Embryonic facial prominence (tissue), 1 donor: Measurements from ENCODE around the gene LIPC.

Experiments used
- DNase-seq: peaks from one replicate; pipeline ENCODE4 v3.0.0-alpha.2; 2016; ENCODE audit errors: extremely low spot score

The LIPC gene

GRCh38 chr15:58436552-58436951 is 4.8 kb downstream of the LIPC start:
- no peak for DNase-seq

DNA sequence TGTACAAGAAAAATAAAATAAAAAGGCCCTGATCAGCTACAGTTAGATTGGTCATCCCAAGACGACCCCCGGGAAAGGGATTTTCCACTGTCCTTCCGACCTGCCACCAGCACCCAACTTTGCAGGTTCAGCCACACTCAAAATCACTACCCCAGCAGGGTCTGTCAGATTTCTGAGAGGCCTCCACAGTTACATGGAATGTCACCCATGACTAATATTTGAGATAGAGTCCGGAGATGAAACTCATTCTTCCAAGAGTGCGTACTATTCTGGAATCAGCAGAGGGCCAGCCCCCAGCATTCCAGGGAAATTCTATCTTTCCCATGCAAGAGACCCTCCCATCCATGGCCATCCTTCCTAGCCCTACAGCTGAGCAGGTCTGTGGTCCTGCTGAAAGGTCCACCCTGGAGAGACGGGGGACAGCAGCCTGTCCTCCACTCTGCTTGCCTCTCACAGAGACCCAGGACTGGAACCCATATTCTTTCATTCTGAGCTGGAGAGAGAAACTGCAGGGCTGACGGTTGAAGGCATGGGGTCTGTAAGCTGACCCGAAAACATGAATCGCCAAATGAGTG is 5.8 kb downstream of the LIPC start:
- DNase-seq = no peak

DNA sequence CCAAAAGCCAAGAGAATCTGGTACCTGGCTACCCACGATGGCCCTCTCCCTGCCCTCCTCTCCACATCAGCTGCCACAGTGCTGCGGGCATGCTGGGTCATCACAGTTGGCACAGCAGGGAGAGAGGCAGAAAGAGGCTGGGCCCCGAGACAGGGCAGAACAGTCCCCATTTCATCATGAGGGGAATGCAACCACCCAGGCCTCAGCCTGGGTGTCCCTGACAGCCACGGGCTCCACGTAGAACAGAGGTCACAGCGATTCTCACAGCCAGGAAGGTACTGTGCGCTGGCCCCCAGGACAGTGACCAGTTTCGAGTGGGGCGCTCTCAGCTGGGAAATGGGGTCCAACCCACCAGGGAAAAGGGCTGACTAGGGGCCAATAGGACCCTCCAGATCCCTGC is 6.3 kb downstream of the LIPC start:
- DNase-seq = no peak

- no peak for DNase-seq
Measured at GRCh38 chr15:58438956-58439355, 7.2 kb downstream of the LIPC start.

DNA sequence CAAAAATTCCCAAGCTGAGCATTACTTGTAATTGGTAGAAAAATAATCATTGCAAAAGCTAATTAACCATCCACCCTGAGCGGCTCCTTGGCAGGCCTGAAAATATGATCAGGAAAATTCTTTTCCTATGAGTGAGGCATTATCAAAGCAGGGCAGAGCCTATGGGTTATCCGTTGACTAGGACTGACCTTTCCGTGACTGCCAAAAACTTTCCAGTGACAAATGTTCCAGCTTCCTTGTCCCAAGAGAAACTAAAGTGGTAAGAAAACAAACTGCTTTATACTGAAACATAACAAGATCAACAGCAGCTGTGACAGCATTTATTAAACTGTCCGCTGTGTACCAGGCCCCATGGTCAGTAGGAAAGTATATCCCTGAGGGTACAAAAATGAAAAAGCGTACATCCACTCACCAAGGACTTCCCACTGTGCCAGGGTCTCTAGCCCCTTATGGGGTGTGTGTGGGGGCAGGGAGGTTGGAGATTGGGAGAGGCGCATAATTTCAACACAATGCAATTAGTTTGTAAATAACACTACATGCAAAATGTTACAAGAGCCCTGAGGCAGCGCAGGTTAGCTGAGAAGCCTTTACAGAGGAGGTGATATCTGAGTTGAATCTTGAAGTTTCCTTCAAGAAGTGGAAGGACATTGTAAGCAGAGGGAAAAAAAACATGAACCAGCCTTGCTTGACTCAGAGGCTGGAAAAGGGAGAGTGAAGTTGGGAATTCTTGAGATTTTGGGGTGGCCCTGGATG is 8.5 kb downstream of the LIPC start:
- DNase-seq = no peak

- no peak for DNase-seq
Measured at GRCh38 chr15:58440922-58441321, 9.1 kb downstream of the LIPC start.

- DNase-seq = no peak
Measured at GRCh38 chr15:58441376-58442070, 9.7 kb downstream of the LIPC start.

- DNase-seq = no peak
Measured at GRCh38 chr15:58442122-58442521, 10.3 kb downstream of the LIPC start.

GRCh38 chr15:58443308-58443707 is 11.5 kb downstream of the LIPC start:
- DNase-seq = no peak

- no peak for DNase-seq
Measured at GRCh38 chr15:58444056-58444455, 12.3 kb downstream of the LIPC start.

GRCh38 chr15:58444658-58445332 is 13.0 kb downstream of the LIPC start:
- DNase-seq = no peak

DNA sequence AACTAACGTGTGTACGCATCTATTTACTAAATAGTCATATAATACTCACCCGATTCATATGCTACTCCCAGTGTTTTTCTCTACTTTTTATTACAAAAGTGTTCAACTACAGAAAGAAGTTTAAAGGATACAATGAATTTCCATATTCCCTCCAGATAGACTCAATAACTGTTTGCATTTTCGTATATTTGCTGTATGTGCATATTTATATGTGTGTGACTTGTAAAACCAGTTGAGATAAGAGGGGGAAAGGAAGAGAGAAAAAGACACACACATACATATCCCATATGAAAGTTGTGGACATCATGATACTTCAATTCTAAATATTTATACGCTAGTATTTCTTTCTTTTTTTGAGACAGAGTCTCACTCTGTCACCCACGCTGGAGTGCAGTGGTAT is 14.1 kb downstream of the LIPC start:
- no peak for DNase-seq

- no peak for DNase-seq
Measured at GRCh38 chr15:58446521-58446920, 14.7 kb downstream of the LIPC start.

DNA sequence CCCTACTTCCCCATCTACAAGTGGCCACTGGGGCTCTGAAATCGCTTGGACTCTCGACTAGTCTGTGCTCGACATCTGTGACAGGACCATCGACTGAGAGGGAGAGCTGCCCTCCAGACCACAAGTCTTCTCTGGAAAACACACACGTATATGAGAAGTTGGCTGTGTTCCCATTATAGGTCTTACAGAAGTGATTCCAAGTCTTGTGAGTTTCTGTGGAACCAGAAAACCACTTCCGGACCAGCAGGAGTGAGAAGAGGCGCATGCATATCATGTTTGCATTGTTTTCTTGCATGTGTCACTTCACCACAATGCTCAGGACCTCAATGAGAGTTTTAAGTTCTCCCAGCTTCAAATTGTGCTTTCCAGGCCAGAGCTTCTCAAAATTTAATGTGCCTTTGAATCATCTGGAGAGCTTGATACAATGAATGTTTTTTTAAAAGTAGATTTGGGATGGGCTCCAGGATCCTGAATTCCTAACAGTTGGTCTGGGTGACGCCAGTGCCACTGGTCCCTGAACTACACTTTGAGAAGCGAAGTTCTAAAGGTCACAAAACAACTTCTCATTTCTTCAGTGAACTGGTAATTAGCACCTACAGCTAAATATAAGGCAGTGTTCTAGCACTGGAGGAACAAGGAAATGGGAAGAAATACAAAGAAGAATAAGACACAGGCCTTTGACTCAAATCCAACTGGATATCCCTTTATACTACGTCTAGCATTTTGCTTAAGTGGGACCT is 15.7 kb downstream of the LIPC start:
- no peak for DNase-seq

GRCh38 chr15:58448331-58448730 is 16.5 kb downstream of the LIPC start:
- no peak for DNase-seq

DNA sequence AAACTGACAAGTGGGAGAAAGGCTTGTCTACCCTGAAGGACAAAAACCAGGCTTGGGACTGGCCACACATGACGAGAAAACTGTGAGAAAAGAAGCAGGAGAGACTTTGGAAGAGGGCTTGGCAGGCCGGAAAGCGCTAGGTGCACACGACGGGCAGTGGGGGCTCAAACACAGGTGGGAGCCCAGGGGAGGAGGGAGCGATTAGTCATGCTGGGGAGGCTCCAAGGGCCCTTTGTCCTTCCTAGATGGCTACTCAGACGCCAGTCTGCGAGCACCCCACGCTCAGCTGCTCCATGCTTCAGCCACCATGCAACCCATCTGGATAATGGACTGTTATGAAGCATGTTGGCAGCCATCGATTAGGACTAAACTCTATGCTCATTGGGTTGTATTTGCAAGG is 17.1 kb downstream of the LIPC start:
- DNase-seq = no peak

- no peak for DNase-seq
Measured at GRCh38 chr15:58451826-58452225, 20.0 kb downstream of the LIPC start.

DNA sequence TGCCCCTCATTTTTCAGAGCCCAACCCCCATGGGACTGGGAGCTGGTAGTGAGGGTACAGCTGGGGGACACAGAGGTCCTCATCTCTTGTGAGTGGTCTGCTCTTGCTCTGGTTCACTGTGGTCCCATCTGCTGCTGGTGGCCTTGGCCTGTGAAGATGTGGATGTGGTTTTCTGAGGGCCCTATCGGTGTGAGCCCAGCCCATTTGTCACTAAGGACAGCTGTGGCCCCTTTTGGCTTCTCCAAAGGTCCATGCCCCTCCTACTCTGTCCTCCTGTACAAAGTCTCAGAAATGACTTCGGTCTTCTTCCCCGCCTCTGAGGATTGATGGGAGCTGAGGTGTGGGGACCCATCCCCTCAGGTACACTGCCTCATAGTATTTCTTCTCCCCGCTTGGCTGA is 21.0 kb downstream of the LIPC start:
- no peak for DNase-seq

DNA sequence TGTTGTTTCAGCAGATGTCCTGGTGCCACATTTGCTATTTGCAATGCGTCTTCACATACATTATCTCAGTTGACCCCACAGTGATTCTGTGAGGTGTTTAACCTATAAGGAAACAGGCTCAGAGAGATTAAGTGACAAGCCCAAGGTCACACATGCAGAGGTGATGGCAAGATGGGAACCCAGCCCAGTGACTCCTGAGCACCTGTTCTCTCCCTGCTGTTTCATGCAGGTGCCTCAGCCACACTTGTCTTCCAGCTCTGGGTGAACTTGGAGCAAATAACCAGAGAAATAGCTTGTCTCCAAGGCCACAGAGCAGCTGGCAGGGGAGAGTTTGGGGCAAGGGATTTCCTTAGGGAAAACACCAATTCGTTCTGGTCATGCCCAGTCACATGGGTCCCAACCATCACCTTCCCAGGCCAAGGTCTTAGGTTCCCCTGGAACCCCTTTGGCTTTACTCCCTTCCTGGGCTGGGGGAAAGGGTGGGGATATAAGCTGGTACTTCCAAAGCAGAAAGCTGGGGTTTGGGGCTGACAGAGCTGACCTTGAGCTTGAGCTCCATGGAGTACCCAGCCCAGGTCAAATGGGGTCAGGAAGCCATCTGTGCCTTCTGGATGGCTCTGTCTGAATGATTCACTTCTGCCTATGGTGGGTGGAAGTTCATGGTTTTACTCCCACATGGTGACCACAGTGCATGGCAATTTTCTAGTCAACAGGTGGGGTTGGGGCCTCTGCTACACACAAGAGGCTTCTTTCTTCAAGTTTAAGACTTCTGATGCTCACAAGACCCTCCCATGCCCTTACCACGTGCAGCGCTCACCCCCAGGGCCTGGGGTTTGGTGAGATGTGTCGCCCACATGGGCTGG is 22.4 kb downstream of the LIPC start:
- DNase-seq = no peak

DNA sequence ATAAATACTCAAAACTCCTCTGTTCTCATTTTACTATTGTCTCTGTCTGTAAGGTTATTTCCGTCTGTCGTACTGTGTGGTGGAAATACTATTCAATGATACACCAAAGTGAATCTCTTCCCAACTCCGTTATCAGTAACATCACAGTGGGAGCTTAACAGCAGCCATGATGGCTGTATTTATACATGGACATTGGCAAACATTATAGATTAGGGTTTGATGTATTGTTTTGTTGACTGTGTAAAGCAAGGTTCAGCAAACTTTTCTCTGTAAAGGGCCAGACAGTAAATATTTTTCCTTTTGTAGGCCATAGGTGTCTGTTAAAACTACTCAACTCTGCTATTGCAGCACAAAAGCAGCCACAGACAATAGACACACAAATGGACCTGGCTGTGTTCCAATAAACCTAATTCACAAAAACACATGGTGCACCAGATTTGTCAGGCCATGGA is 23.2 kb downstream of the LIPC start:
- no peak for DNase-seq

GRCh38 chr15:58457466-58457965 is 25.7 kb downstream of the LIPC start:
- DNase-seq = no peak
